ENCODE measurements around the gene GINS3.

GINS3 gene

DNA sequence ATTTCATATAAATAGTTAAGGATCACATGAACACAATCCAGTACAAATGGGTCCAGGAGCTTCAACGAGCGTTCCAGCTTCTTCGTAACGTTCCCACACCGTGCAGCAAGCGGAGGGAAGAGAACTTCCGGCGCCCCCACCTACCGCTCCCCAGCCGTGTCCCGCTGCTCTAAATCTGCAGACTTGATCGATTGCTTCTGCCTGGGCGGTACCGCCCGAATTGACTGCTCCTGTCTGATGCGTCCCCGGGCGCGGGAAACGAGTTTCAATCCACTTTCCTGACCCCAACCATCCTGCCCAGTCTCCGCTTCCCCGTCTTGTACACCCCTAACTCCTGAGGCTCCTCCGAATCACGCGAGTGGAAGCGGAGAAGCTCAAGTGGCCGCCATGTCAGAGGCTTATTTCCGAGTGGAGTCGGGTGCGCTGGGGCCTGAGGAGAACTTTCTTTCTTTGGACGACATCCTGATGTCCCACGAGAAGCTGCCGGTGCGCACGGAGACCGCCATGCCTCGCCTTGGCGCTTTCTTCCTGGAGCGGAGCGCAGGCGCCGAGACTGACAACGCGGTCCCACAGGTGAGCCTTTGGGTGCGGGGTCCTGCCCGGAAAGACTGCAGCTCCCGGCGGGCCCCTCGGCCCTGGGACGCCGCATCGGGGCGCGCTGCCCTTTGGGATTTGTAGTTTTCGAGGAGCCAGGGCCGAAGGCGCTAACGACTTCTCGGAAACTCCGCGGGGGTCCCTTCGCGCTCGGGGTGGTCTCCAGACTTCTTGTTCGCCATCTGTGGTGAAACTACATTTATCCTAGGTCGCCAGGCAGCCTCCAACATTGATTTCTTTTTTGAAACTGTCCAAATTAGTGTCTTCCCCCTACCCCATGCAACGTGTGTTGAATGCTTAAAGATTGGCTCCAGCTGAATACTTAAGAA lies at the start of gene GINS3:
Gene GINS3 (plus strand): TSS at position 257 of the 923 bp plus-strand sequence. CDS start 131 bp downstream, at position 388.
- DNase-seq (ENCODE audit: low spot score) (peak; percentile 69), FAIRE-seq (no peak)

- no peak for FAIRE-seq
Measured at GRCh38 chr16:58343562-58343961, 48.7 kb upstream of the GINS3 start.

DNA sequence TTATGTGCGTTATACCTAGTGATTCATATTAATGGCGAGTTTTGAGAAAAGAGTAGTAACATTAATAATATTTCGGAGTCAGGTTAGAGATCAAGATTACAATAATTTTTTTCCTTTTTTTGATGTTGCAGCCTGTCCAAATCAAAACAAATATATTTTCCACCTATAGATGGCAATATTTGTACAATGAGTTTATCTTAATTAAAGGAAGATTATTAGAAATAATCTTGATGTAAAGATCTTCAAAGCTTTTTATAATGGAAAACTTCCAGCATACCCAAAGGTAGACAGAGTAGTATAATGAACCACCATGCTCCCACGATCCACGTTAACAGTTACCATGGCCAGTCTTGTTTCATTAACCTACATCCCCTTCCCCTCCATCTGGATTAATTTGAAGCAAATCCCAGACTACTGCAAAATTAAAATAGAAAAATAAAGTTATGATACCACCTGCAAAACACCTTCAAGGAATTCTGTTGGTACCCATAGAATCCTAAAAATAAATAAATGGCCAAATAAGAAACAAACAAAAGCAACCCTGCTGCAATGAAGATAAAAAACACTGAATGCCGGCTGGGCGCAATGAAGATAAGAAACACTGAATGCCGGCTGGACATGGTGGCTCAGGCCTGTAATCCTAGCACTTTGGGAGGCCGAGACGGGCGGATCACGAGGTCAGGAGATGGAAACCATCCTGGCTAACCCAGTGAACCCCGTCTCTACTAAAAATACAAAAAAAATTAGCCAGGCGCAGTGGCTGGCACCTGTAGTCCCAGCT lies 46.5 kb upstream of the GINS3 start:
- FAIRE-seq (peak; percentile 76), DNase-seq (ENCODE audit: low spot score) (no peak)

More at GRCh38 chr16:58343562-58343961, 48.7 kb upstream of the GINS3 start:
- no peak for DNase-seq (ENCODE audit: low spot score)

GRCh38 chr16:58346831-58347371 lies 45.4 kb upstream of the GINS3 start:
- no peak for FAIRE-seq

GRCh38 chr16:58348986-58349385 lies 43.3 kb upstream of the GINS3 start:
- no peak for DNase-seq (ENCODE audit: low spot score)
- FAIRE-seq = no peak

More at GRCh38 chr16:58346831-58347371, 45.4 kb upstream of the GINS3 start:
- DNase-seq (ENCODE audit: low spot score) = no peak

DNA sequence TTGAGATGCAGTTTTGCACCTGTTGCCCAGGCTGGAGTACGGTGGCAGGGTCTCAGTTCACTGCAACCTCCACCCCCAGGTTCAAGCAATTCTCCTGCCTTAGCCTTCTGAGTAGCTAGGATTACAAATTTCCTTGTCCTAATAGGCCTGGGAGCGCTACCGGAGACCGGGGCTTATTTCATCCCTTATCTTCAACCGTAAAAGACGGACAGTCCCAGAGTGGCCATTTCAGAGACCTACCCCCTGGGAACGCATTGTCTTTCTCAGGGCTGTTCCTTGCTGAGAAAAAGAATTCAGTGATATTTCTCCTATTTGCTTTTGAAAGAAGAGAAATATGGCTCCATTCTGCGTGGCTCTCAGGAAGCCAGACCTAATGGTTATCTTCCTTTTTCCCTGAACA lies 39.6 kb upstream of the GINS3 start:
- DNase-seq (ENCODE audit: low spot score) = no peak
- no peak for FAIRE-seq

DNA sequence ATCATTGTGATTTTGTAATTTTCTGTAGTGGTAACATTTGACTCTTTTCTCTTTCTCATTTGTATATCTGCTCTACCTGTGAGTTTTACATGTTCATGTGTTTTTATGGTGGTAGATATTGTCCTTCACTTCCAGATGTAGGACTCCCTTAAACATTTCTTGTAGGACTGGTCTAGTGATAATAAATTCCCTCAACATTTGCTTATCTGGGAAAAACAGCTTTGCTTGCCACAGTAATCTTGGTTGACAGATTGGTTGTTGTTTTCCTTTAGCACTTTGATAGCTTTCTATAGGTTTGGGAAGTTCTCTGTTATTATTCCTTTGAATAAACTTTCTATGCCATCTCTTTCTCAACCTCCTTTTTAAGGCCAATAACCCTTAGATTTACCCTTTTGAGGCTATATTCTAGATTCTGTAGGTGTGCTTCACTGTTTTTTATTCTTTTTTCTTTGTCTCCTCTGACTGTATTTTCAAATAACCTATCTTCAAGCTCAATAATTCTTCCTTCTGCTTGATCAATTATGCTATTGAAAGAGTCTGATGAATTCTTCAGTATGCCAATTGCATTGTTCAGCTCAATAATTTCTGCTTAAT lies 32.1 kb upstream of the GINS3 start:
- FAIRE-seq (no peak), DNase-seq (ENCODE audit: low spot score) (no peak)

- DNase-seq (ENCODE audit: low spot score) (no peak), FAIRE-seq (no peak)
Measured at GRCh38 chr16:58361726-58362125, 30.5 kb upstream of the GINS3 start.

- DNase-seq (ENCODE audit: low spot score) (no peak), FAIRE-seq (no peak)
Measured at GRCh38 chr16:58363746-58364393, 28.4 kb upstream of the GINS3 start.

GRCh38 chr16:58365623-58366022 lies 26.6 kb upstream of the GINS3 start:
- DNase-seq (ENCODE audit: low spot score) = no peak
- FAIRE-seq = no peak

DNA sequence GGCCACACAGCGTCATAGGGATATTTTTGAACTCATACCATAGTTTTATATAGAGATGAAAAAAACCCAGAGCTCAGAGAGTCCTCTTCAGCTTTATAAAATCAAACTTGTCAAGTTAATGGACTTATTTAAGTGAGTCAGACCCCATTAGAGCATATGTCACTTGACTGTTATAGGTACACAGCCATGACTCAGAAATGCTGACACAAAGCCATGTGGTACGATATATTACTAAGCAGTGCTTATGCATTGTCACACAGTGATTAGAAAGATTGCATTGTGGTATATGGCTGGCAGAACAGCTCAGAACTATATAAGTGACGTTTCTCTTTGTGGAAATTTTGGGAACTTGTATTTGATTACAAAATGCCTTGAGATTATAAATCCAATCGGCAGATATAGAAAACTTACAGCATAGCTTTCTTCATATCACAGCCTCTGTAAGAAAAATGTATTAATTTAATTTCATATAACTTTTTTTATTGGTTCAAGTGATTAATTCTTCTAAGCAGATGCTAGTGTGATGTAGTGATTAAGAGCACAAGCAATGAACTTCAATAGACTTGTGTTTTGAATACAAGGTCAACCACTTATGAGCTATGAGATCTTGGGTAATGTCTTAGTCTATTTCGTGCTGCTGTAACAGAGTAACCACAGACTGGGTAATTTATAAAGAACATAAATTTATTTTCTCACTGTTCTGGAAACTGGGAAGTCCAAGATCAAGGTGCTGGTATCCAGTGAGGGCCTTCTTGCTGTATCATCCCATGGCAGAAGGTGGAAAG lies 25.8 kb upstream of the GINS3 start:
- peak; percentile 82 for DNase-seq (ENCODE audit: low spot score)
- peak; percentile 91 for FAIRE-seq

DNA sequence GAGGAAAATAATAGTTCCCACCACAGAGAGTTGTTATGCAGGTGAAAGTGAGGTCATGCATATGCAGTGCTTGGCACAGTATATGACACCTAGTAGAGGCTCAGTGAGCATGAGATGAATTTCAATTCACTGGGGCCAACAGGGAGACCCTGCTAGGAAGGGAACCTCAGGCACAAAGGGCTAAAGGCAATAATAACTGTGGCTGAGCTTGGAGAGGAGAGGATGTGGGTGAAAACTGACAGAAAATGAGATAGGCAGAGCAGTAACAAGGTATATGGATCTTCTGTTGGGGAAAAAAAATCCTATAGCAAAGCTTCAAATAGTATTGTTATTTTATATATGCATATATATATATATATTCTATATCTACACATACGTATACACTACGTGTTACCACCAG lies 25.0 kb upstream of the GINS3 start:
- DNase-seq (ENCODE audit: low spot score) (no peak), FAIRE-seq (no peak)

DNA sequence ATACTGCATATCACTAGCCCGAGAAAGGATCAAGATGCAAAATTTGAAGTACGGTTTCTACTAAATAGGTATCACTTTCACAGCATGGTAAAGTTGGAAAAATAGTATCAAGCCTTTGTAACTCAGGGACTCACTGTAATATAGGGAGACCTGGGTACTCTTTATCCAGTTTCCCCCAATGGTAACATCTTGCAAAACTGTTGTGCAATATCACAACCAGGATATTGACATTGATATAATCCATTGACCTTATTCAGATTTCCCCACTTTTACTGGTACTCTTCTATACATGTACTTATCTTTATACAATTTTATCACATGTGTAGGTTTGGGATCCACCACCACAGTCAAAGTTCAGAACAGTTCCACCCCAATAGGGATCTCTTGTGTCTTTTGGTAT lies 20.4 kb upstream of the GINS3 start:
- FAIRE-seq = no peak
- no peak for DNase-seq (ENCODE audit: low spot score)

DNA sequence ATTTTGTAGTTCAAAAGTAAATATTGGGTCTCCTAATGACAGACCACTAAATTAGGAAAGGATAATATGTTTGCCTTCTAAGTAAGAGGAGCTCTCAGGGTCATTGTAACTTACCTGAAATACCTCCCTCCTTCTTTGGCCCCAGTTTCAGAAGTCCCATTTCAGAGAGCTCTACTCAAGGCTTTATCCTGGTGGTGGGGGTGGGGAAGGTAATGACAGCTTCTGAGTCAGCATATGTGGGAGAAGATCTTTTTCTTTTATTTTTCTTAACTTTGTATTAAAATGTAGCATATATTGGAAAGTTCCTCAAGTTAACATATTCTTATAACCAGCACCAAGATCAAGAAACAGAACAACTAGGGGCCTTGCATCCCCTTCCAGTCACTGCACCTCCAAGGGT lies 16.9 kb upstream of the GINS3 start:
- FAIRE-seq = no peak
- no peak for DNase-seq (ENCODE audit: low spot score)

DNA sequence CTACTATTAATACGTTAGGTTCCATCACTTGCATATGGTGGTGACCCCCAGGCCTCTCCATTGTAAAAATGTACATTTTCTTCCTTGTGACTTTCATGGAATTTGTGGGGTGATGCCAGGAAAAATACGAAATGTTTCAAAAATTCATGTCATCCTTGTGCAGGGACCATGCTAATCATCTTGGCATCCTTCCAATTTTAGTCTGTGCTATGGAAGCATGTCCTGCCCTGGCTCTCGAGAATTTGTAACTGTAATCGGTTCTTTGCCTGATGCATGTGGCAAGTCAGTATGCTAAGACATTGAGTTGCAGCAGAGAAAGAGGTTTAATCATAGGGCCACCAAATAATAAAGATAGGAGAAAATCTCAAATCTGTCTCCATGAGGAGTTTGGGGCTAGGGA lies 14.3 kb upstream of the GINS3 start:
- no peak for FAIRE-seq
- DNase-seq (ENCODE audit: low spot score) = no peak

- no peak for FAIRE-seq
- DNase-seq (ENCODE audit: low spot score) = no peak
Measured at GRCh38 chr16:58378401-58378800, 13.9 kb upstream of the GINS3 start.

- FAIRE-seq (no peak), DNase-seq (ENCODE audit: low spot score) (no peak)
Measured at GRCh38 chr16:58379736-58380135, 12.5 kb upstream of the GINS3 start.

DNA sequence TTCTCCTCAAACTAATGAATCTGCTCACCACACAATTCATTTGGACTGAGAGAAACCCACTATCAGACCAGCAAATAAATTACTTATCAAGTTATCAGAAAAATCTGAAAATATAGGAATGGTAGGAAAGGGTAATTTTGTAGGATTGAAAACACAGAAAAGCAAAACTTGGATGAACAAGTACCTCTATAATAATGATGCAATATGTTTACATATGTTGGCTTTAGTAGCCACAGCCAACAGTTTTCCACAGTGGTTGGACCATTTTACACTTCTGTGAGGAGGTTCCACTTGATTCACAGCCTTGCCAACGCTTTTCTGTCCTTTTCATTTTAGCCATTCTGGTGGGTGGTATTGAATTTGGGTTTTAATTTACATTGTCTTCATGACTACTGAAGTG lies 10.6 kb upstream of the GINS3 start:
- FAIRE-seq = no peak

DNA sequence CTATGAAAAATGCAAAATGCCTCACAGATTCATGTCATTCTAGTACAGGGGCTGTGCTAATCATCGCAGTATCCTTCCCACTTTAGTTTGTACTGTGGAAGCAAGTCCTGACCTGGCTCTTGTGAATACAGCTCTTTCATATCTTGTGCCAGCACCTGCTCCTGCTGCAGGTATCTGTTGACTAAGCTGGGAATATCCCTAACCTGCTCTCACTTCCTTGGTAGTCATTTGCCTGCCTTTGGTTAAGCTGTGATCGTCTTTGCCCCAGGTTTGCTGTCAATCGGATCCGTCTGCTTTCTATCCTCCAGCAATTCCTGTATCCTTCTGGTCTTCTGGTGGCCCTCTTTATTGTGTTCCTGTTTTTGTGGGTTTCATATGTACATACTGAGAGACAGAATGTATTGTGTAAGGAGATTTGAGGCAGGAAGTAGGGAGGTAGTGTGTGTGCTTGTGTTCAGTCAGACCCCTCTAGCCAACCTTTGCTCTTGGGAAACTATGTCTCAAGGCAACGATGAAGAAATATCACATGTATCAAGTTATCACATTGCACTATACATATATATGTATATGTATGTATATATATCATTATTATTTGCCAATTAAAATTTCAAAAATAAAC lies 7.7 kb upstream of the GINS3 start:
- FAIRE-seq (no peak), DNase-seq (ENCODE audit: low spot score) (no peak)

More for the DNA sequence above, 10.6 kb upstream of the GINS3 start:
- no peak for DNase-seq (ENCODE audit: low spot score)

GRCh38 chr16:58385218-58385773 lies 7.0 kb upstream of the GINS3 start:
- no peak for DNase-seq (ENCODE audit: low spot score)
- no peak for FAIRE-seq
